ENCODE data around the gene SPATA16. TPM values are rescaled to one million over a fixed set of nuclear protein-coding genes. Genes with fewer than 3 reads are reported as not detected.

The SPATA16 gene
- total and polyA plus RNA-seq, 2 donors (not counting 1 experiment from before 2014, with no cell fraction given) = not detected

GRCh38 chr3:172875039-172875438, 266.0 kb downstream of the SPATA16 start:
- Histone ChIP-seq H4K20me1 (ENCODE audit: control insufficient read depth, insufficient read depth, low read length, poor library complexity, severe bottlenecking) (no peaks in the 10 kb centered on the region), H3K36me3 (replicated peaks in 1 of 2; ENCODE audit: control extremely low read depth in 1 of 2, control insufficient read depth in 1 of 2, extremely low read depth in 1 of 2, insufficient read depth in 2 of 2, low read length in 1 of 2) (no peaks in the 10 kb centered on the region), H3K27ac (ENCODE audit: low read length in 2 of 2) (no peak overlapping the region), H3K9ac (ENCODE audit: low read length) (no peak overlapping the region), H3K4me2 (replicated peaks; ENCODE audit: low read depth, low read length, poor library complexity, severe bottlenecking) (no peak overlapping the region), H3K9me3 (ENCODE audit: control extremely low read depth in 1 of 3, control insufficient read depth in 2 of 3, insufficient read depth in 1 of 3, low read length in 2 of 3) (no peaks in the 10 kb centered on the region), H2AFZ (ENCODE audit: insufficient read depth, low read depth, low read length, poor library complexity, severe bottlenecking) (no peak overlapping the region), H3K27me3 (replicated peaks in 1 of 4; ENCODE audit: control extremely low read depth in 1 of 4, control insufficient read depth in 3 of 4, insufficient read depth in 4 of 4, low read length in 3 of 4) (no peaks in the 10 kb centered on the region), H3K79me2 (ENCODE audit: control insufficient read depth, insufficient read depth, low read length) (no peaks in the 10 kb centered on the region), H3K4me1 (ENCODE audit: control insufficient read depth in 2 of 2, insufficient read depth in 2 of 2, low read length in 2 of 2) (no peaks in the 10 kb centered on the region), H3K4me3 (ENCODE audit: control extremely low read depth in 1 of 5, extremely low read depth in 1 of 5, insufficient read depth in 1 of 5, low read depth in 2 of 5, low read length in 4 of 5) (no peak overlapping the region)
- ChIA-PET CTCF (no interaction called here), POLR2A (no interaction called here)
- H3K9me3 Mint-ChIP-seq (ENCODE audit: insufficient read depth) = peaks cover 4% of the 10 kb centered on the region
- DNase-seq = no peak
- no peaks in the 10 kb centered on the region for H3K27me3 Mint-ChIP-seq
- H3K4me1 Mint-ChIP-seq = no peaks in the 10 kb centered on the region
- TF ChIP-seq, protein P1, sequence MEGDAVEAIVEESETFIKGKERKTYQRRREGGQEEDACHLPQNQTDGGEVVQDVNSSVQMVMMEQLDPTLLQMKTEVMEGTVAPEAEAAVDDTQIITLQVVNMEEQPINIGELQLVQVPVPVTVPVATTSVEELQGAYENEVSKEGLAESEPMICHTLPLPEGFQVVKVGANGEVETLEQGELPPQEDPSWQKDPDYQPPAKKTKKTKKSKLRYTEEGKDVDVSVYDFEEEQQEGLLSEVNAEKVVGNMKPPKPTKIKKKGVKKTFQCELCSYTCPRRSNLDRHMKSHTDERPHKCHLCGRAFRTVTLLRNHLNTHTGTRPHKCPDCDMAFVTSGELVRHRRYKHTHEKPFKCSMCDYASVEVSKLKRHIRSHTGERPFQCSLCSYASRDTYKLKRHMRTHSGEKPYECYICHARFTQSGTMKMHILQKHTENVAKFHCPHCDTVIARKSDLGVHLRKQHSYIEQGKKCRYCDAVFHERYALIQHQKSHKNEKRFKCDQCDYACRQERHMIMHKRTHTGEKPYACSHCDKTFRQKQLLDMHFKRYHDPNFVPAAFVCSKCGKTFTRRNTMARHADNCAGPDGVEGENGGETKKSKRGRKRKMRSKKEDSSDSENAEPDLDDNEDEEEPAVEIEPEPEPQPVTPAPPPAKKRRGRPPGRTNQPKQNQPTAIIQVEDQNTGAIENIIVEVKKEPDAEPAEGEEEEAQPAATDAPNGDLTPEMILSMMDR (IDR thresholded peaks at IDR 0.05) = no peak
- TF ChIP-seq EZH2 (IDR thresholded peaks at IDR 0.05; ENCODE audit: borderline replicate concordance, insufficient read depth, low read depth, low read length, poor library complexity, severe bottlenecking) = no peak
- intact Hi-C loops (cut with micrococcal nuclease) = no loop called here
- WGBS (ENCODE audit: insufficient coverage) = no CpG with 5 or more reads among the region's 1 CpG
- no peak for ATAC-seq (ENCODE audit: low read depth)
- H3K27ac Mint-ChIP-seq = no peak overlapping the region
- no peak overlapping the region for H3K4me3 Mint-ChIP-seq

DNA sequence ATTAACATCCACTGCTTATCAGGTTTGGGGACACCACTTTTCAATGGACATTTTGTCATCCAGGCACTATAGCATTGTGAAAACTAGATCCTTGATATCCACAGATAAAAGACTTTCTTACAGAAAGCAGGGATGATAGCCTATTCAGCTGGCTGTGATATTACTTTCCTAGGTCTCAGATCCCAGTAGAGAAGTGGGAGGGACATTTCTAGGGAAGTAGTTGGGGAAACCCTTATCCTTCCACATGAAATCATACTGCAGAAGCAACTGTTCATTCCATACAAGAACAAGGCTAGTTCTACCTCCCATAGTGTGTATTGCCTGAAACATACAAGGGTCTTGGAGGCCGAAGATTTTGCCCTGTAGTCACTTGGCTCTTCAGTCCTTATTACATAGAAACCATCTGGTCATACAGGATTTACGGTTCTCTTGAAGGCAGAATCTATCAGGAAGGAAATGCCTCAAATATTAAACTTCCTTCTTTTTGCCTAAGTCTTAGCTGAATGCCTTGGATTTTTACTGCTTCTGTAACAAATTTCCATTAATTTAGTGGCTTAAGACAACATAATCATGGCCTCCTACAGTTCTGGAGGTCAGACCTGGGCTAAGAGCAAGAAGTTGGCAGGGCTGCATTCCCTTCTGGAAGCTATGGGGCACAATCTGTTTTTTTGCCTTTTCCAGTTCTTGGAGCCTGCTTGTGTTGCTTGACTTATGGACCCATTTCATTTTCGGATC, 271.1 kb downstream of the SPATA16 start:
- no peak overlapping the region for H3K4me2 ChIP-seq (replicated peaks; ENCODE audit: low read depth, low read length, poor library complexity, severe bottlenecking)
- no peak overlapping the region for H2AFZ ChIP-seq (ENCODE audit: insufficient read depth, low read depth, low read length, poor library complexity, severe bottlenecking)
- H3K27me3 Mint-ChIP-seq = no peaks in the 10 kb centered on the region
- no peaks in the 10 kb centered on the region for H3K9me3 ChIP-seq (ENCODE audit: control extremely low read depth in 1 of 3, control insufficient read depth in 2 of 3, insufficient read depth in 1 of 3, low read length in 2 of 3)
- no peaks in the 10 kb centered on the region for H3K79me2 ChIP-seq (ENCODE audit: control insufficient read depth, insufficient read depth, low read length)
- WGBS (ENCODE audit: insufficient coverage) = 47% methylated on average over 2 of the region's 3 CpGs
- ATAC-seq (ENCODE audit: low read depth) (no peak), DNase-seq (no peak)
- no peak overlapping the region for H3K27ac Mint-ChIP-seq
- no peak overlapping the region for H3K27ac ChIP-seq (ENCODE audit: low read length in 2 of 2)
- H3K36me3 ChIP-seq (replicated peaks in 1 of 2; ENCODE audit: control extremely low read depth in 1 of 2, control insufficient read depth in 1 of 2, extremely low read depth in 1 of 2, insufficient read depth in 2 of 2, low read length in 1 of 2) = no peaks in the 10 kb centered on the region
- no peaks in the 10 kb centered on the region for H3K27me3 ChIP-seq (replicated peaks in 1 of 4; ENCODE audit: control extremely low read depth in 1 of 4, control insufficient read depth in 3 of 4, insufficient read depth in 4 of 4, low read length in 3 of 4)
- H3K4me1 ChIP-seq (ENCODE audit: control insufficient read depth in 2 of 2, insufficient read depth in 2 of 2, low read length in 2 of 2) = no peaks in the 10 kb centered on the region
- no peaks in the 10 kb centered on the region for H3K9me3 Mint-ChIP-seq (ENCODE audit: insufficient read depth)
- no peak overlapping the region for H3K4me3 Mint-ChIP-seq
- H3K9ac ChIP-seq (ENCODE audit: low read length) = no peak overlapping the region
- POLR2A ChIA-PET = no interaction called here
- TF ChIP-seq EZH2 (IDR thresholded peaks at IDR 0.05; ENCODE audit: borderline replicate concordance, insufficient read depth, low read depth, low read length, poor library complexity, severe bottlenecking) = no peak
- TF ChIP-seq, protein P1 (IDR thresholded peaks at IDR 0.05) = no peak
- intact Hi-C loops (cut with micrococcal nuclease) = no loop called here
- no peak overlapping the region for H3K4me3 ChIP-seq (ENCODE audit: control extremely low read depth in 1 of 5, extremely low read depth in 1 of 5, insufficient read depth in 1 of 5, low read depth in 2 of 5, low read length in 4 of 5)
- CTCF ChIA-PET = no interaction called here
- H3K4me1 Mint-ChIP-seq = no peaks in the 10 kb centered on the region
- H4K20me1 ChIP-seq (ENCODE audit: control insufficient read depth, insufficient read depth, low read length, poor library complexity, severe bottlenecking) = no peaks in the 10 kb centered on the region

Measured in B cell (primary cell).